ENCODE results near the gene IL12RB2. TPM values are rescaled to one million over a fixed set of nuclear protein-coding genes. Genes with fewer than 3 reads are reported as not detected.
"Not testable (repeated sequence)": the region's sequence is repeated elsewhere in the genome, so short reads cannot be mapped to it uniquely, and the experiment has no call there.

The IL12RB2 gene
- polyA plus RNA-seq, 3 donors = not detected

DNA sequence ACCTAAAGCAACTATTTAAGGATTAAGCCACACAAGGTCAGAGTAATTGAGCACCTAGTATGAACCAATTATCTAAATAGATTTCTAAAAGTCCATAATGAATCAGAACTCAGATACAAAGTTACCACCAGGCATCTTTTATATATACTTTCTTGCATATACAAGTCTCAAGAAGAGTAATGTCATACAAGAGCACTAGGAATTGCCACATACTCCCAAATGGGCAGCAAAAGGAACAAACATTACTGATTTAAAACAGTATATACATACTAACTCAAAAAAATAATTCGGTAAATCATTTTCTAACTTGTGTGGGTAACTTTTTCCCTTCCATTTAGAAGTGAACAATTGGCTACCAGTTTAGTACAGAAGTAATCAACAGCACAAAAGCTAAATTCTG is 100.5 kb downstream of the IL12RB2 start:
- no peak overlapping the region for H3K27ac Mint-ChIP-seq
- no peak overlapping the region for H3K9ac ChIP-seq (ENCODE audit: insufficient read depth, low read length, poor library complexity, severe bottlenecking)
- intact Hi-C loops (cut with micrococcal nuclease) = no loop called here
- H3K79me2 ChIP-seq (ENCODE audit: insufficient read depth, low read length) = no peaks in the 10 kb centered on the region
- peaks cover 7% of the 10 kb centered on the region for H4K20me1 ChIP-seq (ENCODE audit: insufficient read depth, low read length)
- no CpG with 5 or more reads among the region's 1 CpG for WGBS (ENCODE audit: insufficient coverage)
- H2AFZ ChIP-seq (ENCODE audit: insufficient read depth, low read depth, low read length, poor library complexity, severe bottlenecking) = no peak overlapping the region
- no peaks in the 10 kb centered on the region for H3K9me3 Mint-ChIP-seq
- no peak overlapping the region for H3K4me3 Mint-ChIP-seq
- DNase-seq = no peak
- no peak overlapping the region for H3K4me2 ChIP-seq (replicated peaks; ENCODE audit: extremely low read depth, low read length, poor library complexity, severe bottlenecking)
- H3K36me3 ChIP-seq (replicated peaks in 1 of 2; ENCODE audit: control insufficient read depth in 1 of 2, insufficient read depth in 2 of 2, low read length in 2 of 2) = peaks cover 27 to 45% of the 10 kb centered on the region in 2 donors
- no peaks in the 10 kb centered on the region for H3K27me3 ChIP-seq (ENCODE audit: control insufficient read depth in 2 of 2, insufficient read depth in 2 of 2, low read length in 2 of 2)
- H3K9me3 ChIP-seq (replicated peaks in 1 of 2; ENCODE audit: control insufficient read depth in 1 of 2, insufficient read depth in 1 of 2, low read length in 2 of 2) = no peaks in the 10 kb centered on the region
- H3K4me1 ChIP-seq (ENCODE audit: control insufficient read depth in 1 of 2, insufficient read depth in 2 of 2, low read length in 2 of 2) = no peaks in the 10 kb centered on the region
- TF ChIP-seq, protein P1, sequence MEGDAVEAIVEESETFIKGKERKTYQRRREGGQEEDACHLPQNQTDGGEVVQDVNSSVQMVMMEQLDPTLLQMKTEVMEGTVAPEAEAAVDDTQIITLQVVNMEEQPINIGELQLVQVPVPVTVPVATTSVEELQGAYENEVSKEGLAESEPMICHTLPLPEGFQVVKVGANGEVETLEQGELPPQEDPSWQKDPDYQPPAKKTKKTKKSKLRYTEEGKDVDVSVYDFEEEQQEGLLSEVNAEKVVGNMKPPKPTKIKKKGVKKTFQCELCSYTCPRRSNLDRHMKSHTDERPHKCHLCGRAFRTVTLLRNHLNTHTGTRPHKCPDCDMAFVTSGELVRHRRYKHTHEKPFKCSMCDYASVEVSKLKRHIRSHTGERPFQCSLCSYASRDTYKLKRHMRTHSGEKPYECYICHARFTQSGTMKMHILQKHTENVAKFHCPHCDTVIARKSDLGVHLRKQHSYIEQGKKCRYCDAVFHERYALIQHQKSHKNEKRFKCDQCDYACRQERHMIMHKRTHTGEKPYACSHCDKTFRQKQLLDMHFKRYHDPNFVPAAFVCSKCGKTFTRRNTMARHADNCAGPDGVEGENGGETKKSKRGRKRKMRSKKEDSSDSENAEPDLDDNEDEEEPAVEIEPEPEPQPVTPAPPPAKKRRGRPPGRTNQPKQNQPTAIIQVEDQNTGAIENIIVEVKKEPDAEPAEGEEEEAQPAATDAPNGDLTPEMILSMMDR (IDR thresholded peaks at IDR 0.05) = no peak
- peaks cover 27 to 35% of the 10 kb centered on the region in 2 donors for H3K36me3 Mint-ChIP-seq
- no peaks in the 10 kb centered on the region for H3K4me1 Mint-ChIP-seq
- no peak overlapping the region for H3K27ac ChIP-seq (ENCODE audit: low read depth in 1 of 2, low read length in 2 of 2)
- no peak overlapping the region for H3K4me3 ChIP-seq (replicated peaks in 1 of 3; ENCODE audit: low read depth in 2 of 3, low read length in 3 of 3)
- no peaks in the 10 kb centered on the region for H3K27me3 Mint-ChIP-seq (ENCODE audit: low read depth in 3 of 3)

DNA sequence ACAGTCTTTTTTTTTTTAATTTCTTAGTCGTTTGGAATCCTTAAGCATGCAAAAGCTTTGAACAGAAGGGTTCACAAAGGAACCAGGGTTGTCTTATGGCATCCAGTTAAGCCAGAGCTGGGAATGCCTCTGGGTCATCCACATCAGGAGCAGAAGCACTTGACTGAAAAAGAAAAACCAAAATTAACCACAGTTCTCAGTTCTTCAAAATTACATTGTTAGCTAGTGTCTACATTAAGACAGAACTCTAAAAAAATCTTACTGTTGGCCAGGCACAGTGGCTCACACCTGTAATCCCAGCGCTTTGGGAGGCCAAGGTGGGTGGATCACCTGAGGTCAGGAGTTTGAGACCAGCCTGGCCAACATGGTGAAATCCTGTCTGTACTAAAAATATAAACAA is 105.4 kb downstream of the IL12RB2 start:
- intact Hi-C loops (cut with micrococcal nuclease); H3K4me3 ChIP-seq (replicated peaks in 1 of 3; ENCODE audit: low read depth in 2 of 3, low read length in 3 of 3); H3K27ac ChIP-seq (ENCODE audit: low read depth in 1 of 2, low read length in 2 of 2); H3K4me1 Mint-ChIP-seq; H3K4me2 ChIP-seq (replicated peaks; ENCODE audit: extremely low read depth, low read length, poor library complexity, severe bottlenecking); DNase-seq; H3K4me1 ChIP-seq (ENCODE audit: control insufficient read depth in 1 of 2, insufficient read depth in 2 of 2, low read length in 2 of 2); H3K4me3 Mint-ChIP-seq; H3K27ac Mint-ChIP-seq; H3K27me3 Mint-ChIP-seq (ENCODE audit: low read depth in 3 of 3); H3K9me3 Mint-ChIP-seq; H2AFZ ChIP-seq (ENCODE audit: insufficient read depth, low read depth, low read length, poor library complexity, severe bottlenecking); H3K9me3 ChIP-seq (replicated peaks in 1 of 2; ENCODE audit: control insufficient read depth in 1 of 2, insufficient read depth in 1 of 2, low read length in 2 of 2); H3K9ac ChIP-seq (ENCODE audit: insufficient read depth, low read length, poor library complexity, severe bottlenecking); H3K27me3 ChIP-seq (ENCODE audit: control insufficient read depth in 2 of 2, insufficient read depth in 2 of 2, low read length in 2 of 2): not testable (repeated sequence)
- Histone ChIP-seq H4K20me1 (ENCODE audit: insufficient read depth, low read length) (peaks cover 51% of the 10 kb centered on the region), H3K36me3 (replicated peaks in 1 of 2; ENCODE audit: control insufficient read depth in 1 of 2, insufficient read depth in 2 of 2, low read length in 2 of 2) (peaks cover 74 to 89% of the 10 kb centered on the region in 2 donors), H3K79me2 (ENCODE audit: insufficient read depth, low read length) (peaks cover 41% of the 10 kb centered on the region)
- H3K36me3 Mint-ChIP-seq = peaks cover 70 to 77% of the 10 kb centered on the region in 2 donors
- no CpG with 5 or more reads among the region's 2 CpGs for WGBS (ENCODE audit: insufficient coverage)
